ENCODE results near the gene TTC9. TPM values are rescaled to one million over a fixed set of nuclear protein-coding genes. Genes with fewer than 3 reads are reported as not detected.

Gene TTC9
- total and polyA plus RNA-seq, 5 donors from 2014 or later, result 4.7 to 7.8 (median 5.6) TPM

- Mint-ChIP-seq H3K4me3 (no peak overlapping the region), H3K9me3 (peaks cover 0 to 2% (median 0%) of the 10 kb centered on the region in 7 donors), H3K4me1 (peaks cover 33 to 91% (median 67%) of the 10 kb centered on the region in 4 donors), H3K27me3 (no peaks in the 10 kb centered on the region), H3K36me3 (peaks cover 32% of the 10 kb centered on the region), H3K27ac (peak overlapping the region in 2 of 3 donors; percentile 53 to 69)
- Histone ChIP-seq H3K4me3 (ENCODE audit: low read depth, low read length) (no peak overlapping the region), H3K27me3 (ENCODE audit: control insufficient read depth, insufficient read depth, low read length) (no peaks in the 10 kb centered on the region), H3K4me1 (ENCODE audit: control insufficient read depth, insufficient read depth, low read length, poor library complexity, severe bottlenecking) (peaks cover 58% of the 10 kb centered on the region), H3K9me3 (ENCODE audit: control insufficient read depth in 2 of 2, low read length in 2 of 2) (no peaks in the 10 kb centered on the region), H3K27ac (ENCODE audit: insufficient read depth, low read length, poor library complexity, severe bottlenecking) (no peak overlapping the region), H3K36me3 (ENCODE audit: control insufficient read depth, insufficient read depth, low read length) (no peaks in the 10 kb centered on the region)
- ATAC-seq (ENCODE audit: low read depth in 2 of 2) (no peak), DNase-seq (no peak)
Observed at GRCh38 chr14:70648346-70648745, 6.6 kb downstream of the TTC9 start.

- no peaks in the 10 kb centered on the region for H3K27me3 ChIP-seq (ENCODE audit: control insufficient read depth, insufficient read depth, low read length)
- no peaks in the 10 kb centered on the region for H3K36me3 ChIP-seq (ENCODE audit: control insufficient read depth, insufficient read depth, low read length)
- peaks cover 0 to 2% (median 0%) of the 10 kb centered on the region in 7 donors for H3K9me3 Mint-ChIP-seq
- H3K27ac ChIP-seq (ENCODE audit: insufficient read depth, low read length, poor library complexity, severe bottlenecking), result no peak overlapping the region
- DNase-seq (no peak), ATAC-seq (ENCODE audit: low read depth in 2 of 2) (no peak)
- no peaks in the 10 kb centered on the region for H3K9me3 ChIP-seq (ENCODE audit: control insufficient read depth in 2 of 2, low read length in 2 of 2)
- H3K4me3 Mint-ChIP-seq, result peak overlapping the region in 1 of 4 donors; percentile 39
- peaks cover 59% of the 10 kb centered on the region for H3K4me1 ChIP-seq (ENCODE audit: control insufficient read depth, insufficient read depth, low read length, poor library complexity, severe bottlenecking)
- no peak overlapping the region for H3K4me3 ChIP-seq (ENCODE audit: low read depth, low read length)
- peaks cover 32% of the 10 kb centered on the region for H3K36me3 Mint-ChIP-seq
- peak overlapping the region; percentile 13 to 24 (median 22) for H3K27ac Mint-ChIP-seq
- H3K4me1 Mint-ChIP-seq, result peaks cover 30 to 91% (median 64%) of the 10 kb centered on the region in 4 donors
- no peaks in the 10 kb centered on the region for H3K27me3 Mint-ChIP-seq
Observed at GRCh38 chr14:70649803-70650202, 8.1 kb downstream of the TTC9 start.

- no peaks in the 10 kb centered on the region for H3K9me3 ChIP-seq (ENCODE audit: control insufficient read depth in 2 of 2, low read length in 2 of 2)
- DNase-seq (no peak), ATAC-seq (ENCODE audit: low read depth in 2 of 2) (no peak)
- H3K4me1 Mint-ChIP-seq, result peaks cover 36 to 92% (median 65%) of the 10 kb centered on the region in 4 donors
- peaks cover 32% of the 10 kb centered on the region for H3K36me3 Mint-ChIP-seq
- H3K4me3 Mint-ChIP-seq, result peak overlapping the region in 2 of 4 donors; percentile 22 to 30
- H3K27me3 ChIP-seq (ENCODE audit: control insufficient read depth, insufficient read depth, low read length), result no peaks in the 10 kb centered on the region
- peaks cover 63% of the 10 kb centered on the region for H3K4me1 ChIP-seq (ENCODE audit: control insufficient read depth, insufficient read depth, low read length, poor library complexity, severe bottlenecking)
- peaks cover 0 to 2% (median 0%) of the 10 kb centered on the region in 7 donors for H3K9me3 Mint-ChIP-seq
- no peaks in the 10 kb centered on the region for H3K27me3 Mint-ChIP-seq
- no peak overlapping the region for H3K4me3 ChIP-seq (ENCODE audit: low read depth, low read length)
- H3K27ac ChIP-seq (ENCODE audit: insufficient read depth, low read length, poor library complexity, severe bottlenecking), result no peak overlapping the region
- no peaks in the 10 kb centered on the region for H3K36me3 ChIP-seq (ENCODE audit: control insufficient read depth, insufficient read depth, low read length)
- peak overlapping the region; percentile 1 to 97 (median 94) for H3K27ac Mint-ChIP-seq
Observed at GRCh38 chr14:70651522-70651921, 9.8 kb downstream of the TTC9 start.

- Histone ChIP-seq H3K27ac (ENCODE audit: insufficient read depth, low read length, poor library complexity, severe bottlenecking) (peak overlapping the region; percentile 84), H3K4me3 (ENCODE audit: low read depth, low read length) (no peak overlapping the region), H3K27me3 (ENCODE audit: control insufficient read depth, insufficient read depth, low read length) (no peaks in the 10 kb centered on the region), H3K36me3 (ENCODE audit: control insufficient read depth, insufficient read depth, low read length) (no peaks in the 10 kb centered on the region), H3K9me3 (ENCODE audit: control insufficient read depth in 2 of 2, low read length in 2 of 2) (no peaks in the 10 kb centered on the region), H3K4me1 (ENCODE audit: control insufficient read depth, insufficient read depth, low read length, poor library complexity, severe bottlenecking) (peaks cover 67% of the 10 kb centered on the region)
- Mint-ChIP-seq H3K4me3 (peak overlapping the region; percentile 56 to 72 (median 64)), H3K27ac (peak overlapping the region; percentile 95 to 97 (median 95)), H3K9me3 (peaks cover 0 to 2% (median 0%) of the 10 kb centered on the region in 7 donors), H3K4me1 (peaks cover 37 to 96% (median 68%) of the 10 kb centered on the region in 4 donors), H3K27me3 (no peaks in the 10 kb centered on the region), H3K36me3 (peaks cover 37% of the 10 kb centered on the region)
- no peak for ATAC-seq (ENCODE audit: low read depth in 2 of 2)
- no peak for DNase-seq
Observed at GRCh38 chr14:70652871-70653270, 11.2 kb downstream of the TTC9 start.

GRCh38 chr14:70653662-70654061 is 11.9 kb downstream of the TTC9 start:
- Mint-ChIP-seq H3K9me3 (peaks cover 0 to 2% (median 0%) of the 10 kb centered on the region in 7 donors), H3K27ac (peak overlapping the region; percentile 95 to 97 (median 95)), H3K4me3 (peak overlapping the region; percentile 56 to 78 (median 71)), H3K27me3 (no peaks in the 10 kb centered on the region), H3K4me1 (peaks cover 35 to 95% (median 74%) of the 10 kb centered on the region in 4 donors), H3K36me3 (peaks cover 34% of the 10 kb centered on the region)
- H3K9me3 ChIP-seq (ENCODE audit: control insufficient read depth in 2 of 2, low read length in 2 of 2), result no peaks in the 10 kb centered on the region
- H3K27ac ChIP-seq (ENCODE audit: insufficient read depth, low read length, poor library complexity, severe bottlenecking), result peak overlapping the region; percentile 84
- DNase-seq (no peak), ATAC-seq (ENCODE audit: low read depth in 2 of 2) (no peak)
- H3K4me1 ChIP-seq (ENCODE audit: control insufficient read depth, insufficient read depth, low read length, poor library complexity, severe bottlenecking), result peaks cover 69% of the 10 kb centered on the region
- H3K36me3 ChIP-seq (ENCODE audit: control insufficient read depth, insufficient read depth, low read length), result no peaks in the 10 kb centered on the region
- peak overlapping the region; percentile 7 for H3K4me3 ChIP-seq (ENCODE audit: low read depth, low read length)
- no peaks in the 10 kb centered on the region for H3K27me3 ChIP-seq (ENCODE audit: control insufficient read depth, insufficient read depth, low read length)

- Mint-ChIP-seq H3K4me3 (peak overlapping the region; percentile 84 to 94 (median 91)), H3K27ac (peak overlapping the region; percentile 97 to 100 (median 98)), H3K4me1 (peaks cover 34 to 95% (median 79%) of the 10 kb centered on the region in 4 donors), H3K36me3 (peaks cover 27% of the 10 kb centered on the region), H3K9me3 (peaks cover 0 to 2% (median 0%) of the 10 kb centered on the region in 7 donors), H3K27me3 (no peaks in the 10 kb centered on the region)
- Histone ChIP-seq H3K9me3 (ENCODE audit: control insufficient read depth in 2 of 2, low read length in 2 of 2) (no peaks in the 10 kb centered on the region), H3K4me3 (ENCODE audit: low read depth, low read length) (peak overlapping the region; percentile 82), H3K36me3 (ENCODE audit: control insufficient read depth, insufficient read depth, low read length) (no peaks in the 10 kb centered on the region), H3K27ac (ENCODE audit: insufficient read depth, low read length, poor library complexity, severe bottlenecking) (peak overlapping the region; percentile 84), H3K4me1 (ENCODE audit: control insufficient read depth, insufficient read depth, low read length, poor library complexity, severe bottlenecking) (peaks cover 78% of the 10 kb centered on the region), H3K27me3 (ENCODE audit: control insufficient read depth, insufficient read depth, low read length) (no peaks in the 10 kb centered on the region)
- DNase-seq (peak in 2 of 3 donors; percentile 20 to 68), ATAC-seq (ENCODE audit: low read depth in 2 of 2) (no peak)
Observed at GRCh38 chr14:70654632-70655031, 12.9 kb downstream of the TTC9 start.

- peak overlapping the region; percentile 84 for H3K27ac ChIP-seq (ENCODE audit: insufficient read depth, low read length, poor library complexity, severe bottlenecking)
- H3K27ac Mint-ChIP-seq, result peak overlapping the region; percentile 97 to 100 (median 98)
- H3K27me3 ChIP-seq (ENCODE audit: control insufficient read depth, insufficient read depth, low read length), result no peaks in the 10 kb centered on the region
- DNase-seq, result peak; percentile 57 to 93 (median 83)
- H3K36me3 ChIP-seq (ENCODE audit: control insufficient read depth, insufficient read depth, low read length), result no peaks in the 10 kb centered on the region
- H3K4me1 ChIP-seq (ENCODE audit: control insufficient read depth, insufficient read depth, low read length, poor library complexity, severe bottlenecking), result peaks cover 84% of the 10 kb centered on the region
- H3K9me3 ChIP-seq (ENCODE audit: control insufficient read depth in 2 of 2, low read length in 2 of 2), result no peaks in the 10 kb centered on the region
- no peaks in the 10 kb centered on the region for H3K27me3 Mint-ChIP-seq
- peak overlapping the region; percentile 82 for H3K4me3 ChIP-seq (ENCODE audit: low read depth, low read length)
- H3K4me1 Mint-ChIP-seq, result peaks cover 33 to 97% (median 81%) of the 10 kb centered on the region in 4 donors
- H3K36me3 Mint-ChIP-seq, result peaks cover 23% of the 10 kb centered on the region
- peak overlapping the region; percentile 84 to 94 (median 91) for H3K4me3 Mint-ChIP-seq
- ATAC-seq (ENCODE audit: low read depth in 2 of 2), result peak; percentile 91 to 94
- peaks cover 0 to 2% (median 0%) of the 10 kb centered on the region in 7 donors for H3K9me3 Mint-ChIP-seq
Observed at GRCh38 chr14:70655110-70655826, 13.6 kb downstream of the TTC9 start.

All from CD4-positive, CD25-positive, alpha-beta regulatory T cell (primary cell).